NCI-H82 treated with DMSO at 0.1 percent for 48 hours (cell line): ENCODE data around the gene GLIS1.
A peak's percentile ranks its signal among the peaks of the same experiment; 100 is the strongest.

Source experiments
- DNase-seq: peaks from one replicate; lab custom pipeline; 2025; ENCODE audit not compliant: unreplicated experiment; lab: John Stamatoyannopoulos, UW

The GLIS1 gene

DNA sequence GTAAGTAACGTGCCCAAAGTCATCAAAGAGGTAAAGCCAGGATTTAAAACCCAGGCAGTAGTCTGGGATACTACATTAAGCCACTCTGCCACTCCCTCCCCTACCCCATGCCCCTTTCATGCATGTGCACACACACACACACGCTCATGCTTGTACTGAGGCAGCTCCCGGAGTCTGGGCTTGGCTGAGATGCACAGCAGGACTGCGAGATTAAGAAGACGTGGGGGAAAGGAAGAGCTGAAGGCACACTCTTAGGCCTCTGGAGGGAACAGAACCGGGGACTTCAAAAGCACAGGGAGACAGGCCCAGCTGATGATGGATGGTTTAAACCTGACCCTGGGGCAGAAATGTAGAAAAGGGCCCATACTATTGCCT lies 98.3 kb downstream of the GLIS1 start:
- DNase-seq = no peak

DNA sequence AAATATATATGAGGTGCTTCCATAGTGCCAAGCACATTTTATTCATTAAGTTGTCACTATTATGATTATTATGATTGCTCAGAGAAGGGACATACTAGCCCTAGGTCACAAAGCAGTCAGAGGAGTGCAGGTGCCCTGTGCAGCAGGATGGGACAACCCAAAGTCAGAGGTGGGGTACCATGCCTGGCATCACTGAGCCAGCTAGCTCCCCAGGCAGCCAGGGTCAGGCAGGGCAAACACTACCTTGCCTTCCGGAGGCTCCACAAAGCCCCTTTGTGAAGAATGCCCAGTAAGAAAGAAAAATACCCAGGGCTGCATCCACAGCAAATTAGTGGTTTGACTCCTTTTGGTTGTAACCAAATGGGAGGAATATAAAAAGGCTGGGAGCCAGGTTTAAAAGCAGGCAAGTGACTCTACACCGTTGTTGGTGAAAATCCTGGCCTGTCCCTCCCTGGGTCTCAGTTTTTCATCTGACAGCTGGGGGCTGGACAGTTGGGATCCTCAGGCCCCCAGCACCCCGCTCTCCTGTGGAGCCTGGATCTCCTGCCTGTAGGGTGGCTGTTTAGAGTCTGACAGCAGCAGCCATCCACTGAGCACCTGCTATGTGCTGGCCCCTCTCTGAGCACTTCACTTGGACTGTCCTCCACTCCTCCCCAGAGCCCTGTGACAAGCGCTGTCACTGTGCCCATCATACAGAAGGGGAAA lies 98.8 kb downstream of the GLIS1 start:
- DNase-seq = no peak

DNA sequence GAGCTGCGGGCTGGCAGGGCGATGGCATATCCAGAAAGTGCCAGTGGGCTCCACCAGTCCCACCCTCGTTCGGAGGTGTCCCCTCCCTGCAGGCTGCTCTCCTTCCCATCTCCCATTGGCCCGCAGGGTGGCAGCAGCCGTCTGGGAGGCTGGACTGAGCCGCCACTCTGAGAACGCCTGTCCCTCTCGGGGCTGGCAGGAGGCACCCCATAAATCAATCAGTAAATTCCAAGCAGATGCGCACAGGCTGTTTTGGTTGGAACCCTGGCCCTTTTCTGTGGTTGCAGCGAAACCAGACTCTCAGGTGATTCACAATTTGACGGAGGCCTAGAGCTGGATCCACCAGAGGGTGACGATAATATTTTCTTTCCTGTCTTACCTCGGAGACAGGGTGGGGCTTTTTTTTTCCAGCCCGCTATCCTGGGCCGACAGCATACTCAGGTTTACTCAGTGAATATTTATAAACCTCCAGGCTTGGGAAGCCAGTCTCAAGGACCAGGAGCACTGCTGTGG lies 99.7 kb downstream of the GLIS1 start:
- no peak for DNase-seq

DNA sequence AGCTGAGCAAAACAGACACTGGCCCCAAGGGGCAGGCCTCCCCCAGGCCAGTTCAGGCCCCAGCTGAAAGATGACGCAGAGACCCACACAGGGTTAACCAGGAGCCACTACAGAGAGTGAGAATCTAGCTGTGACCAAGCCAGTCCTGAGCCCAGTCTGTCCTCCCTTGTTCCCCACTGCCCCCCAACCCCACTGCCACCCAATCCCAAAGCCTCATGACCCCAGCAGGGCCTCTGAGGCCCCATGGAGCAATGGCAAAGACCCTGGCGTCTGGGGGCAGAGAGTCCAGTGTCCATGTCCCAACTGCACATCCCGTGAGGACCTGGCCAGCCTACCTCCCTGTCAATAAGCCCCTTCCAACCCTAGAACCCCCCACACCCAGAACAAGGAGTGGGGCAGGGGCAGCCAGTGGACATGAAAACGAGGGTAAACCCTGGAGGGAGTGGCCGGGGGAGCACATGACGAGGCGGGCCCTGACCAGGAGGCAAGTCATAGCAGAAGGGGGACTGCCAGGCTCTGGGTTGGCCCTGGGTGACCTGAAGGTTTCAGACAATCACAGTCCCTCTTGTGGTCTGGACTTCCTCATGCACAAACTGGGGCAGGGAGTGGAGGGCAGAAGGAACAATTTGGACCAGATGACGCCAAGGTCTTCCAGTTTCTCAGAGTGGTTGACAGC lies 100.5 kb downstream of the GLIS1 start:
- no peak for DNase-seq

DNA sequence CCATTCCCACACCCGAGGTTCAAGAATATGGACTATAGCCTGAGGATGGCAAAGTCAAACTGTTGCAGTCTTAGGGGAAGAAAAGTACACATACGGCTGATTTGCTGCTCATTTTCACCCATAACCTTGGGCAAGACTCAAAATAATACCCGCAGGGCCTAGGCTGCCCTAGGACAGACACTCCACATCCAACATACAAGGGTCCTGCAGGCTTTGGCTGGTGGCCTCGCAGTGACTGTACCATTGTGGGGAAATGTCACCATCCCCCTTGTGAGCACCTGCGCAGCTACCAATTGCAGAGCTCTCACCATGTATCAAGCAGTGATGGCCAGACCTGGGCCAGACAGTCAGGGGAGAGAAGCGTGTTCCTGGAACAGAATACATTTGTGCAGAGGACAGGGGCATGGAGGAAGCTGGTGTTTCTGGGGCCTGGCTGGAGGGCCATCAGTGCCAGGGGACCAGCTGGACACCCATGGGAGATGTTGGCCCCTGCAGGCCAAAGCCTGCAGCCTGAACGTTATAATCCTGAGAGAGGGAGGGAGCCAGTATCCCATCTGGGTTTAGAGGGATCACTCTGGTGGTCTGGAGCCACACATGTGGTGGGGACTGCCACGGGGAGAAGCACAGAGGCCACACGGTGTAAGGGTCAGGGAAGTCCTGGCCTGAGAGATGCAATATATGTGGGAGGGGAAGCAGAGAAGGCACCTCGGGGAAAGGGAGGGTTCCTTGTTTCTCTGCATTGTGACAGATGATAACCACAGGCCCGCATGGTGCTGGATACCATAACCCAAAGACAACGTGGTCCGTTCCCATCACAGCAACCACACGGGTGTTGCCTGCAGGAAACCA lies 101.2 kb downstream of the GLIS1 start:
- no peak for DNase-seq

DNA sequence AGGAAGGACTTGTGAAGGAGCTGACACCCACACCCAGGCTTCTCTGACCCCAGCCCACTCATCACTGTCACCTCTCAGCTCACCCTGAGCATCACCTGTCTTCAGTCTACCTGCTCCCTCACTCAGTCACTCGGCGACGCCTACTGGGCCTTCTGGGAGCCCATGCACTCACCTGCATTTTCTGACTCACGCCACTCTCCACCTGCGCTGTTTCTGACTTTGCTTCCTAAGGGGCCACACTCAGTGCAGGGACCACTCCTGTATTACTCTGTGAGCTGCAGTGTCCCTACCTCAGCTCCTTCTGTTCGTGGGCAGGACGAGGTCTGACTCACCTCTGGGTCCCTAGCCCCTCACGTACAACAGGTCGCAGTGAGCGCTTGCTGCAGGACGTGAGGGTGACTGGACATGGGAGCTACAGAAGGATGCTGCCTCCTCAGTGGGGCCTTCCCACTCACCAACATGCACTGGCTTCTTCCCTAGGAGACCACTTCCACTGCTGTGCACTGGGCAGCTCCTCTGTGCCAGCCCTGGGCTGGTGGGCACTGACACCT lies 102.3 kb downstream of the GLIS1 start:
- no peak for DNase-seq

DNA sequence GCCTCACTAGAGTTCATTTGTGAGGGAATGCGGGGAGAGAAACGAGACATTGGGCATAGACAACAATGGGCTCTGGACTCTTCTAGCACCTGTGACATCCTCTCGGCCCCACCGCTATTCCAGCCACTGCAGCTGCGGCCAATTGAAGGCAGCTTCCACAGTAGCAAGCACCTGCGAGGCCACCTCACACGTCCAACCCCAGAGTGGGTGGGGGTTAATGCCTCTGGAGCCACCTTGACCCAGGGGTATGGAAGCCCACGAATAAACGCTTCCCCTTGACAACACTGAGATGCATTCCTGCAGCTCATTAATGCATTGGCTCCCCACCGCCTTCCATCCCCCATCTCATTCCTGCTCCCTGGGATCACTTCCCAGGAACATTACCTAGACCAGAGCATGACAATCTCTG lies 104.4 kb downstream of the GLIS1 start:
- no peak for DNase-seq

DNA sequence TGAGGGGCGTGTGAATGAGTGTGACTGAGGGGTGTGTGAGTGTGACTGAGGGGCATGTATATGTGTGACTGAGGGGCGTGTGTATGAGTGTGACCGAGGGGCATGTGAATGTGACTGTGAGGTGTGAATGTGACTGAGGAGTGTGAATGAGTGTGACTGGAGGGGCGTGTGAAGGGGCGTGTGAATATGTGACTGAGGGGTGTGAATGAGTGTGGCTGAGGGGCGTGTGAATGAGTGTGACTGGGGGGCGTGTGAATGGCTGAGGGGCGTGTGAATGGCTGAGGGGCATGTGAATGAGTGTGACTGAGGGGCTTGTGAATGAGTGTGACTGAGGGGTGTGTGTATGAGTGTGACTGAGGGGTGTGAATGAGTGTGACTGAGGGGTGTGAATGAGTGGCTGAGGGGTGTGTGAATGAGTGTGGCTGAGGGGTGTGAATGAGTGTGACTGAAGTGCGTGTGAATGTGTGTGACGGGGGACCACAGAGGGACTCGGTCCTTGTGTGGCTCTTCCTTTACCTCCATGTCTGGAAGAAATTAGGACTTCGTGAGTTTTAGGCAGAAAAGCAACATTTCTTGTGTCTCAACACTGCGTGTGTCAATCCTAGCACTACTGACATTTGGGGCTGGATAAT lies 105.8 kb downstream of the GLIS1 start:
- no peak for DNase-seq

DNA sequence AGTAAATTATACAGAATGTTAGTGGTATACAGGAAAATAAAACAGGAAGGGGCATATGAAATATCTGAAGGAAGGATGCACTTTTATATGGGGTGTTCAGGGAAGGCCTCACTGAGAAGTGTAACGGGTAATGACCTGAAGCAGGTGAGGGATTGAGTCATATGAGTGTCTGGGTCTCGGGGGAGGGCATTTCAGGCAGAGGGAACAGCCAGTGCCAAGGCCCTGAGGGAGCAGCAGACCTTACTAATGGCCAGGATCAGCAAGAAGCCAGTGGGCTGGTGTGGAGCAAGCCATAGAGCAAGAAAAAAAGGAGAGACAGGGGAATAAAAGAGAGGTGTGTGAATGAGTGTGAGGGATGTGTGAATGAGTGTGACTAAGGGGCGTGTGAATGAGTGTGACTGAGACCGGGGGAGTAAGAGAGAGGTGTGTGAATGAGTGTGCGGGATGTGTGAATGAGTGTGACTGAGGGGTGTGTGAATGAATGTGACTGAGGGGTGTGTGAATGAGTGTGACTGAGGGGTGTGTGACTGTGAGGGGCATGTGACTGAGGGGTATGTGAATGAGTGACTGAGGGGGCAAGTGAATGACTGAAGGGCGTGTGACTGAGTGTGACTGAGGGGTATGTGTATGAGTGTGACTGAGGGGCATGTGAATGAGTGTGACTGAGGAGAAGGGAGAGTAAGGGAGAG lies 107.2 kb downstream of the GLIS1 start:
- no peak for DNase-seq

DNA sequence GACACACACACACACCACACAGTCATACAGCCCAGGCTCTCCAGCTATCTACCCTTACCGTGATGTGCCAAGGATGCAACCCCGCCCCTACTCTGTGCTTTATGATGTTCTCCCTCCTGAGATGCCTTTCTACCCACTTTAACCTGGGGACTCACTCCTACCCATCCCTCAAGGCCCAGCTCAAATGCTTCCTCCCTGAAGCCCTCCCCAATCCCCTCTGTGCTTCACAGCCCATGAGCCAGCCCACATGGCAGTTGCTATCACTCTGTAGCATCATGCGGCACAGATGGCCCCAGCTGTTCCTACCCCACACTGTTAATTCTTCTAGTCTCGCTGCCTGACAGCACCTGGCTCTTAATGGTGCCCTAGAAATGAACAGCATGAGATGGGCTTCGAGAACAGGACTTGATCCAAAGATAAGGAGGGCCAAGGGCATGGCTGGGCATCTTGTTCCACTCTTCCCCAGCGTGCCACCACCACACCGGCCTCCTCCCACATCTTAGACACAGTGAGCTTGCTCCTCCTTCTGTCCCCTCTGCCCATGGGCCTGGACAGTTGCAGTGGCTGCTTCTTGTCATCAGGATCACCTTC lies 109.8 kb downstream of the GLIS1 start:
- peak; percentile 18 for DNase-seq

DNA sequence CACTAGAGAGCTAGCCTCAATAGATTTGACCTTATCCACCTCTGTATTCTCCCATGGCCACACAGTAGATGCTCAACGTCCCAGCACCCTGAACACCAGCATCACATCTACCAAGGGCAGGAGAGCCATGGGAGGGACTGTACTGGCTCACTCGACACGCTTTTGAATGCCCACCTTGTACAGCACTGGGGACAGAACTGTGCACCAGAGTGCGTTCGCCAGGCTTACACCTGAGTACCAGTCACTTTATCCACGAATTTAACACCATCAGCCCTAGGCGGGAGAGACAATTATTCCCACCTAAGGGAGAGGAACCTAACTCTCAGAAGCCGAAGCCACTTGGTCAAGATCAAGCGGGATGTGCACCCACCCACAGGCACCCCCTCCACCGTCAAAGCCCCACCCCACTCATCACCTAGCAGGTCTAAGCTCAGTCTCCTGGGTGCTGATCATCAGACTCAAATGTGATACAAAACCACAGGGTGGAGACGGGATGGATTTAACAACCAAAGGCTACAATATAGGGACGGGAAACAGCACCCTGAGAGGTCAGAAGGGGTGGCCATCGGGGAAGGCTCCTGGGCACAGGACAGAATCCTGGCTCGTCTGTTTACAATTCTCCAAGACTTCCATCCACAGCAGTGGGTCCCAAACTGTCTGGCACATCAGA lies 110.5 kb downstream of the GLIS1 start:
- no peak for DNase-seq

DNA sequence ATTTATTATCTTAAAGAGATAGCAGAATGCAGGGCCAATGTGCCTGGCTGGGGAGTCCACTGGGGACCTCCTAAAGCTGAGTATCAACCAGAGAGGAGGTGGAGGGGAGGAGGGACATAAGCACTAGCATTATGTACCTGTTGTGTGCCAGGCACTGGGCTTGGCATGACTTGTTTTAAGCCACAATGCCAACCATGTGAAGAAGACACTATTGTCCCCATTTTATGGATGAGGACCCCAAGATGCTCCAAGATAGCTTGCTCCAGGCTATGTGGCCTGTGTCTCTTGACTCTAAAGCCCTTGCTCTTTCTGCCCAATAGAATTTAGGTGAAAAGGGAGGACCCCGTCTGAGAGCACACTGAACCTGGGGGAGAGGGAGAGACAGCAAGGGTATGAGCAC lies 111.3 kb downstream of the GLIS1 start:
- DNase-seq = no peak

DNA sequence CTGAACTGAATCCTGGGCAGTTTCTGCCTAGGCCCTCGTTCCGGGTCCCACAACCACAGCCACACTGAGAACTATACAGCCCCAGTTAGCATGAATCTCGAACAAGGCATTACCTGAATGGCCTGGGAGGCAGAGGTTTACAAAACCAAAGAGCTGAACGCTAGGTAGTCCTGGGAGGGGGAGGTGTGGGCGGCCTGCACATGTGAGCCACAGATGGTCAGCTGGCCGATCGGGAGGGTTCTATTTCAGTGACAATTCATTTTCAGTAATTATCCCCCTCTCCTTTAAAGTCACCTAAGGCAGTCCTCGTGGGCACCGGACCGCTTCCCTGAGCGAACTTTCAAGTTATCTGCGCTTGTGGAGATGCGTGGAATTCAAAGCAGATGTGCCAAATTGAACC lies 111.9 kb downstream of the GLIS1 start:
- no peak for DNase-seq

DNA sequence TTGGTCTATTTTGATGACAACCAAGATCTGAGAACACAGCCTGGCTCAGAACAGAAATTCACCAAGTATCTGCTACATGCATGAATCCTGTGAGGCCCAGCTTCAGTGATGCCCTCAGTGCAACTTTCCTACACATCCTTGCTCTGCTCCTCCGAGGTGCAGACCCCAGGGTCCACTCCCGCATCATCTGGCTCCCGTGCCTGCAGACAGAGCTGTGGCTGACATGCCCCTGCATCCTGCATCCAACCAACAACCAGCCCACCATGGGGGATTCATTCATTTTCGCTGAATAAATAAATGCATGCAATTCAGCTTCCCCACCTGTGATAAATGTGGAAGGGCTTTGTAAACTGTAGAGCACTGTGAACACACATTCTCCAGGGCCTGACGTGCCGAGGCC lies 112.3 kb downstream of the GLIS1 start:
- no peak for DNase-seq

DNA sequence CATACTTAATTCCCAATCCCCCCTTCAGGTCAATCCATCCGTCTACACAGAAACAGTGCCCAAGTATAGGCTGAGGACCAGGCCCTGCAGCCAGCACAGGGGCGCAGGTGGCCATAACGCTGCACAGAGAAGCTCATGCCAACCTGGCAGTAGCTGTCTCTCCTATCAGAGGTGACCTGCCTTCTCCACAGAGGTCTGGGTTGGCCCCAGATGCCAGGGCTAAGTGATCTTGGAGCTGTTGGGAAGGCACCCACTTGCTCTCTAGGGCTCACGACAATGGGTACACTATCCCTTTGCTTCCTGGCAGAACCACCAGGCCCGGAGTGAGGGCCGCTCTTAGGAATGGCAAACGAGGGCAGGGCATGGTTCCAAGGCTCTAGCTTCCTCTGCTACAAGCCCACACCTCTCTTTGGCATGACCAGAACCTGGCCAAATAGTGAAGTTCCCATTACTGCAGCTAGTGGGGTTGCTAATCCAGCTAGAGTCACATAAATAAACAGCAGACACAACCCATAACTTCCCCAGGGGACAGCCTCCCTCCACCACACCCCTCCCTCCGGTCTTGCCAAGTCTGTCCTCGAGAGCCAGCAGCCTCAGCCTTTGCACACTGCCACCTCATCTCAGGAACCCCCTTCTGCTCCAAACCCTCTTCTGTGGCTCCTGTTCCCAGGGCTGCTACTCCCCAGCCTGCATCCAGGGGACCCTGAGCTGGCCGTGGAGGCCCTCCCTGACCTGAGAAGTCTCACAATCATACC lies 113.0 kb downstream of the GLIS1 start:
- no peak for DNase-seq

DNA sequence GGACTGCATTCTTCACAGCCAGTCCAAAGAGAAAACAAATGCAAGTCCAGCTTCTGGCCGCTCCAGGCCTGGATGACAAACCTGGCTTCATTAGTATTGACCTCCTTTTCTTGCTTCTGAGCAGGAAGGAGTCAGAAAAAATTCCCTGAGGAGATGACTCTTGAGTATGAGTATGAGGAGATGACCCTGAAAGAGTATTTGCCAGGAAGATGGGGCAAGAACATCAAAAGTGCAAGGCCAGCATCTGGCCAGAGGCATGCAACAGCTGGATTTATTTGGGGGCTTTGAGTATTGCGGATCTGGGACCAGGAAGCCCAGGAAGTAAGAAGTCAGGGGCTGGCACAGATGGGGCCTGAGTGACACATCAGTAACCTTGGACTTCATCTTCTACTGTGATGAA lies 113.9 kb downstream of the GLIS1 start:
- DNase-seq = no peak

DNA sequence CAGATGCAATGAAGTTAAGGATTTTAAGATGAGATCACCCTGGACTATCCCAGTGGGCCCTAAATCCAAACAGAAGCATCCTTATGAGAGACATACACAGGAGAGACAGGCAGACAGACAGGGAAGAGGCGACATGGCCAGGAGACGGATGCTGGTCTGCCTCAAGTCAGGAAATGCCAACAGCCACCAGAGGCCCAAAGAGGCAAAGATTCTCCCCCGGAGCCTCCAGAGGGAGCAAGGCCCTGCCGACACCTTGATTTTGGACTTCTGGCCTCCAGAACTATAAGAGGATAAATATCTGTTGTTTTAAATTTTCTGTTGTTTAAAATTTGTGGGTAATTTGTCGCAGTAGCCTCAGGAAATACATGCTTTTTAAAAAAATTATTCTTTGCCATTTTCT lies 116.4 kb downstream of the GLIS1 start:
- no peak for DNase-seq

DNA sequence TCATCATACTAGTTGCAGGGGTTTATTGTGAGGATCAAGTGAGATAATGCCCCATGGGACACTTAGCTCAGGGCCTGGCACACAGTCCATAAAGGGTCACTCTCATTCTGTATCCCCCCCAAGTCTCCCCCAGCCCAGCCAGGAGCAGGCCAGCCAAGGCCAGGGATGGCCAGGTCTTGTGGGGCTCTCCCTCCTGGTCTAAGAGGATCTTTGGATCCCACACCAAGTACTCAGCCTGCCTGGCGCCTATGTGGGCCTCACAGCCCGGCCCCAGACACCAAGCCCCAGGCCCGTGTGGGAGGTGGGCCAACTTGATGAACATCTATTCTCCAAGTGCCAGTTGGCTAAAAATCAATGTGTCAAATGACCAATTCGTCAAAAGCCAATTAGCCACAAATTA lies 117.8 kb downstream of the GLIS1 start:
- no peak for DNase-seq
